ENCODE measurements around the gene BAK1. TPM values are rescaled to one million over a fixed set of nuclear protein-coding genes. Genes with fewer than 3 reads are reported as not detected.
A peak's percentile ranks its signal among the peaks of the same experiment; 100 is the strongest.

The BAK1 gene
- total and polyA plus RNA-seq, 2 of the 13 experiments (the other 11 are each of a cell fraction or from before 2014, with no cell fraction given) = 15.0 to 23.8 TPM

DNA sequence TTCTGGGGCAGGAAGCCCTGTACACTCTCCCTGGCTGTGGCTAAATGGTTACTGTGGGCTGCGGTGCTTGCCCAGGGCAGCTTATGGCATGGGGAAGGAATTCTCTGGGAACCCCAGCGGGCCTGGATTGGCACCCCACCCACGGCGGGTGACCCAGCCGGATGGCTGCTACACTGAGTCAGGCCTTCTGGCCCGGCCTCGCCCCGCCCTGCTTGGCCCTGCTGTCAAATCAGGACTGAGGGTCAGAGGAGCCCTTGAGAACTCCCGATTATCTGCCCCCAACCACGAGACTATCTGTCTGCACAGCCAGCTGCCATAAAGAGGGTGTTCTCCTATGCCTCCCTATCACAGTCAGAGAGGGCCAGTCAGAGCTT lies 33.7 kb upstream of the BAK1 start (continued):
- TF ChIP-seq ZFY (CRISPR knock-in tag; IDR thresholded peaks at IDR 0.05) = 0 out of 2 replicates have a peak, but pooled peaks have one; percentile 12
- 0 out of 2 replicates have a peak, but pooled peaks have one; percentile 15 for TF ChIP-seq NFKB2 (CRISPR knock-in tag; IDR thresholded peaks at IDR 0.05; ENCODE audit: borderline replicate concordance)
- 0 out of 2 replicates have a peak, but pooled peaks have one; percentile 15 for TF ChIP-seq ZMAT3 (CRISPR knock-in tag; conservative IDR thresholded peaks at IDR 0.05)

DNA sequence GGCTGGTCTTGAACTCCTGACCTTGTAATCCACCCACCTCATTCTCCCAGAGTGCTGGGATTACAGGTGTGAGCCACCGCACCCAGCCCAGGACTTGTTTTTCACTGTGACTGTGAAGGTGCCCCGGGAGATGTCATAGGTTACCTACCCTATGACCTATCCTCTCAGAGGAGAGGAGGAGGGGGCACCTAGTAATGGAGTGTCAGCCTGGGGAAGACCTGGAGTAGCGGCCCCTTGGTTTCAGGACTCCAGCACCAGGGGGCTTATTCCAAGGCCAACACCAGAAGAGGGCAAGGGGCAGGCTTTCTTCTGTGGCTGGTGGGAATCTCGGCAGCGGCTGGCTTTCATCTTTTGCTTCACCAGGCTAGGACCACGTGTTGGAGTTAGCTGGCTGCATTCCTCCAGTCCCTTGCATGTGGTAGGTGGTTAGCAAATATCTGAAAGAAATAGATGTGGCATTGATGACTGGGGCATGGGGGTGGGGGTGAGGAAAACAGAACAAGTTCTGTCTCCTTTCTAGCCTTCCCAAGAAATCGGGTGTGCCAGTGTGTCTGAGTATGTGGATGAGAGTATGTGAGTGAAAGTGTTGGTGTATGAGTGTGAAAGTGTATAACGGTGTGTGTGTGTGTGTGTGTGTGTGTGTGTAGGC lies 33.2 kb upstream of the BAK1 start:
- FAIRE-seq = peak; percentile 96
- POLR2A ChIA-PET = interaction anchor here (1.0 to 5.3 kb wide), 4 partner anchors 9 to 98 kb away, joined by 3 to 37 read pairs (median 8); partner anchors contain the start of gene UQCC2
- BruUV-seq (replicated peaks) = no TSS peak
- Histone ChIP-seq H3K4me3 (replicated peaks in 1 of 3; ENCODE audit: insufficient read depth in 1 of 3, low read depth in 2 of 3, low read length in 3 of 3) (peak overlapping the region in 1 of 3 experiments; percentile 29; a peak in 2 of 6 replicates), H2AFZ (ENCODE audit: low read length) (no peak overlapping the region), H4K20me1 (ENCODE audit: insufficient read depth, low read length) (no peaks in the 10 kb centered on the region), H3K27ac (ENCODE audit: extremely low read length, insufficient read depth, low read length) (peak overlapping the region; percentile 32), H3K9me3 (ENCODE audit: low read length) (no peaks in the 10 kb centered on the region), H3K9ac (ENCODE audit: insufficient read depth, low read depth, low read length) (peak overlapping the region; percentile 42; the same call in 1 of the 2 replicates), H3K36me3 (replicated peaks in 1 of 2; ENCODE audit: control insufficient read depth in 1 of 2, insufficient read depth in 2 of 2, low read length in 2 of 2) (no peaks in the 10 kb centered on the region), H3K4me2 (ENCODE audit: low read depth, low read length) (peak overlapping the region; percentile 65), H3K4me1 (ENCODE audit: insufficient read depth, low read length) (peaks cover 62% of the 10 kb centered on the region), H3K79me2 (ENCODE audit: insufficient read depth, low read length) (no peaks in the 10 kb centered on the region), H3K27me3 (ENCODE audit: control insufficient read depth in 1 of 2, insufficient read depth in 2 of 2, low read length in 2 of 2) (no peaks in the 10 kb centered on the region; a peak in 1 of 5 replicates)
- CTCF ChIA-PET (ENCODE audit: low intra/inter-chr PET ratio, low total read pairs) = interaction anchor here (1.5 kb wide), 1 partner anchor 24 kb away, joined by 6 read pairs; no protein-coding TSS in a partner anchor
- ATAC-seq = peak; percentile 69
- intact Hi-C loops (cut with micrococcal nuclease; ENCODE audit: unreplicated experiment) = loop anchor here (1.0 kb wide), 1 partner anchor 23 kb away; no protein-coding TSS in a partner anchor
- in situ Hi-C loops (cut with HindIII; ENCODE audit: extremely low pct_ligation_motif_present, low pct_unique_long_range_greater_than_20kb) = no loop called here
- DNase-seq (ENCODE audit: low spot score) = peak; percentile 97
- WGBS (ENCODE audit: low lambda C conversion rate) = under 1% methylated on average over 8 of the region's 8 CpGs
- TF ChIP-seq BCL3 (CRISPR knock-in tag; IDR thresholded peaks at IDR 0.05) (no peak), KLF11 (CRISPR knock-in tag; IDR thresholded peaks at IDR 0.05) (0 out of 2 replicates have a peak, but pooled peaks have one; percentile 26), PHF21A (CRISPR knock-in tag; IDR thresholded peaks at IDR 0.05) (peak; percentile 85; the same call in 1 of the 2 replicates), SMAD9 (CRISPR knock-in tag; IDR thresholded peaks at IDR 0.05) (no peak), SAP130 (CRISPR knock-in tag; IDR thresholded peaks at IDR 0.05; ENCODE audit: low read depth) (peak; percentile 84), ETV5 (CRISPR knock-in tag; IDR thresholded peaks at IDR 0.05; ENCODE audit: borderline replicate concordance) (no peak), PAX8 (CRISPR knock-in tag; IDR thresholded peaks at IDR 0.05; ENCODE audit: borderline replicate concordance) (0 out of 2 replicates have a peak, but pooled peaks have one; percentile 45), GFI1 (CRISPR knock-in tag; IDR thresholded peaks at IDR 0.05; ENCODE audit: borderline replicate concordance) (peak; percentile 94), RCOR2 (CRISPR knock-in tag; IDR thresholded peaks at IDR 0.05) (peak; percentile 76; the same call in 1 of the 2 replicates), ZNF556 (CRISPR knock-in tag; IDR thresholded peaks at IDR 0.05; ENCODE audit: borderline replicate concordance) (peak; percentile 63; the same call in 1 of the 2 replicates), NCOA2 (CRISPR knock-in tag; IDR thresholded peaks at IDR 0.05) (peak; percentile 84), SP4 (CRISPR knock-in tag; IDR thresholded peaks at IDR 0.05) (peak; percentile 73), HMGXB4 (CRISPR knock-in tag; IDR thresholded peaks at IDR 0.05; ENCODE audit: borderline replicate concordance in 1 of 2, low read depth in 1 of 2) (peak in 1 of 2 experiments; percentile 27; a peak in 2 of 4 replicates)
- TF ChIP-seq, protein P1, sequence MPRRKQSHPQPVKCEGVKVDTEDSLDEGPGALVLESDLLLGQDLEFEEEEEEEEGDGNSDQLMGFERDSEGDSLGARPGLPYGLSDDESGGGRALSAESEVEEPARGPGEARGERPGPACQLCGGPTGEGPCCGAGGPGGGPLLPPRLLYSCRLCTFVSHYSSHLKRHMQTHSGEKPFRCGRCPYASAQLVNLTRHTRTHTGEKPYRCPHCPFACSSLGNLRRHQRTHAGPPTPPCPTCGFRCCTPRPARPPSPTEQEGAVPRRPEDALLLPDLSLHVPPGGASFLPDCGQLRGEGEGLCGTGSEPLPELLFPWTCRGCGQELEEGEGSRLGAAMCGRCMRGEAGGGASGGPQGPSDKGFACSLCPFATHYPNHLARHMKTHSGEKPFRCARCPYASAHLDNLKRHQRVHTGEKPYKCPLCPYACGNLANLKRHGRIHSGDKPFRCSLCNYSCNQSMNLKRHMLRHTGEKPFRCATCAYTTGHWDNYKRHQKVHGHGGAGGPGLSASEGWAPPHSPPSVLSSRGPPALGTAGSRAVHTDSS (CRISPR knock-in tag; conservative IDR thresholded peaks at IDR 0.05) = no peak

Measured in HepG2 (cell line).